ENCODE results near the gene POLA2. TPM values are rescaled to one million over a fixed set of nuclear protein-coding genes. Genes with fewer than 3 reads are reported as not detected.
A peak's percentile ranks its signal among the peaks of the same experiment; 100 is the strongest.

POLA2 gene
- total and polyA plus RNA-seq, 9 of the 15 experiments (the other 6 are each of a cell fraction or from before 2014, with no cell fraction given), result 2.7 to 134 (median 44.4) TPM

- TF ChIP-seq KDM1A (IDR thresholded peaks at IDR 0.05) (no peak), ZNF668 (CRISPR knock-in tag; IDR thresholded peaks at IDR 0.05) (no peak), E2F8 (IDR thresholded peaks at IDR 0.05; ENCODE audit: low read depth, partially characterized antibody) (peak; percentile 86), ZNF551 (CRISPR knock-in tag; IDR thresholded peaks at IDR 0.05) (no peak), ARHGAP35 (IDR thresholded peaks at IDR 0.05; ENCODE audit: partially characterized antibody) (no peak), KDM2B (CRISPR knock-in tag; IDR thresholded peaks at IDR 0.05) (0 out of 2 replicates have a peak, but pooled peaks have one; percentile 13), BRD9 (IDR thresholded peaks at IDR 0.05; ENCODE audit: low read depth, partially characterized antibody) (no peak), ERF (CRISPR knock-in tag; IDR thresholded peaks at IDR 0.05) (0 out of 2 replicates have a peak, but pooled peaks have one; percentile 67), GATAD2B (IDR thresholded peaks at IDR 0.05; ENCODE audit: borderline replicate concordance) (no peak), SRSF3 (IDR thresholded peaks at IDR 0.05; ENCODE audit: insufficient read depth, low read length) (no peak), HNRNPK (IDR thresholded peaks at IDR 0.05; ENCODE audit: low read depth, low read length, poor library complexity, severe bottlenecking) (no peak), FOXP4 (CRISPR knock-in tag; IDR thresholded peaks at IDR 0.05; ENCODE audit: borderline replicate concordance) (no peak; the same call in 1 of the 2 replicates), ZNF354B (CRISPR knock-in tag; IDR thresholded peaks at IDR 0.05) (no peak), MBD1 (CRISPR knock-in tag; IDR thresholded peaks at IDR 0.05) (no peak), ADNP (tag; IDR thresholded peaks at IDR 0.05) (no peak), DPF2 (IDR thresholded peaks at IDR 0.05) (no peak), ZNF764 (CRISPR knock-in tag; IDR thresholded peaks at IDR 0.05; ENCODE audit: low read depth) (no peak), ZNF512 (tag; IDR thresholded peaks at IDR 0.05) (no peak), RBFOX2 (IDR thresholded peaks at IDR 0.05; ENCODE audit: low read depth, low read length) (peak; percentile 97), MYC (IDR thresholded peaks at IDR 0.05; ENCODE audit: low read depth, low read length) (0 out of 2 replicates have a peak, but pooled peaks have one; percentile 78), MYC (CRISPR knock-in tag; IDR thresholded peaks at IDR 0.05; ENCODE audit: borderline replicate concordance, low read depth) (no peak)
Observed at GRCh38 chr11:65261591-65262380, at the start of gene POLA2 (continued).
